LNCAP (cell line): ENCODE results near the gene SBF1.

Experiments
- CTCF ChIP-seq: fragments of 450-650 bp; IDR thresholded peaks from 2 replicates; pipeline ENCODE4 v1.5.1; 2017; ENCODE audit warnings: mild to moderate bottlenecking

The SBF1 gene

GRCh38 chr22:50464451-50464850, 10.4 kb downstream of the SBF1 start:
- no peak for TF ChIP-seq CTCF

GRCh38 chr22:50463188-50463900, 11.5 kb downstream of the SBF1 start:
- no peak for TF ChIP-seq CTCF

- no peak for TF ChIP-seq CTCF
These were observed 12.8 kb downstream of the SBF1 start for GRCh38 chr22:50461979-50462540.

- TF ChIP-seq CTCF: no peak
These were observed 13.3 kb downstream of the SBF1 start for GRCh38 chr22:50461536-50461935.

- no peak for TF ChIP-seq CTCF
These were observed 13.9 kb downstream of the SBF1 start for GRCh38 chr22:50460938-50461337.

GRCh38 chr22:50459496-50460140, 15.2 kb downstream of the SBF1 start:
- TF ChIP-seq CTCF: no peak

GRCh38 chr22:50459016-50459415, 15.8 kb downstream of the SBF1 start:
- no peak for TF ChIP-seq CTCF
